Measurements from ENCODE around the gene CHIT1. TPM values are rescaled to one million over a fixed set of nuclear protein-coding genes. Genes with fewer than 3 reads are reported as not detected.

Gene CHIT1
- total RNA-seq, 1 donor from 2014 or later = not detected

DNA sequence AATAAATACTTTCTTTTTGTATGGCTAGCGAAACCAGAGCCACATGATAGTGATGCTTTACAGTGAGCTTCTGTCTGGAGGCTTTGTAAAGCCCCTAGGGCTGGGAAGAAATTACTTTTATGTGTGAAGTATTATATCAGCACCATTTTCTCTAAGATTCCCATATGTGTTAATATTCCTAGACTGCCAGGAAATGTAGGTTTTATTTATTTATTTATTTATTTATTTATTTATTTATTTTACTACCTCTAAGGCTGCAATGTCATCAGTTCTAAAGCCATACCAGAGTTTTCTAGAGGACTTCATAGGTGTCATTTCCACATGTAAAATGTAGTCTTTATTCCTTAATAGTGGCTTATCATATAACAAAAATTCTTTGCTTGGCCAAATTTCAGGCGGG is 38.5 kb downstream of the CHIT1 start:
- no peak for DNase-seq (ENCODE audit: low read depth)
- no peaks in the 10 kb centered on the region for H3K36me3 ChIP-seq (ENCODE audit: insufficient read depth, low read length)
- H2AFZ ChIP-seq (ENCODE audit: low read depth, low read length) = no peak overlapping the region
- no peaks in the 10 kb centered on the region for H3K79me2 ChIP-seq (ENCODE audit: insufficient read depth, low read length)
- Mint-ChIP-seq H3K27ac (ENCODE audit: unreplicated experiment) (no peak overlapping the region), H3K4me1 (ENCODE audit: low read depth, unreplicated experiment) (peaks cover 18% of the 10 kb centered on the region), H3K27me3 (ENCODE audit: low read depth, unreplicated experiment) (no peaks in the 10 kb centered on the region), H3K4me3 (ENCODE audit: unreplicated experiment) (no peak overlapping the region), H3K9me3 (ENCODE audit: unreplicated experiment) (no peaks in the 10 kb centered on the region), H3K36me3 (ENCODE audit: low read depth, unreplicated experiment) (no peaks in the 10 kb centered on the region)
- no peak overlapping the region for H3K9ac ChIP-seq (ENCODE audit: low read length)
- H3K4me2 ChIP-seq (ENCODE audit: low read length) = no peak overlapping the region
- no peaks in the 10 kb centered on the region for H3K27me3 ChIP-seq (ENCODE audit: insufficient read depth, low read length)
- H3K27ac ChIP-seq (ENCODE audit: low read depth, low read length) = no peak overlapping the region
- FAIRE-seq = no peak
- TF ChIP-seq, protein P1, sequence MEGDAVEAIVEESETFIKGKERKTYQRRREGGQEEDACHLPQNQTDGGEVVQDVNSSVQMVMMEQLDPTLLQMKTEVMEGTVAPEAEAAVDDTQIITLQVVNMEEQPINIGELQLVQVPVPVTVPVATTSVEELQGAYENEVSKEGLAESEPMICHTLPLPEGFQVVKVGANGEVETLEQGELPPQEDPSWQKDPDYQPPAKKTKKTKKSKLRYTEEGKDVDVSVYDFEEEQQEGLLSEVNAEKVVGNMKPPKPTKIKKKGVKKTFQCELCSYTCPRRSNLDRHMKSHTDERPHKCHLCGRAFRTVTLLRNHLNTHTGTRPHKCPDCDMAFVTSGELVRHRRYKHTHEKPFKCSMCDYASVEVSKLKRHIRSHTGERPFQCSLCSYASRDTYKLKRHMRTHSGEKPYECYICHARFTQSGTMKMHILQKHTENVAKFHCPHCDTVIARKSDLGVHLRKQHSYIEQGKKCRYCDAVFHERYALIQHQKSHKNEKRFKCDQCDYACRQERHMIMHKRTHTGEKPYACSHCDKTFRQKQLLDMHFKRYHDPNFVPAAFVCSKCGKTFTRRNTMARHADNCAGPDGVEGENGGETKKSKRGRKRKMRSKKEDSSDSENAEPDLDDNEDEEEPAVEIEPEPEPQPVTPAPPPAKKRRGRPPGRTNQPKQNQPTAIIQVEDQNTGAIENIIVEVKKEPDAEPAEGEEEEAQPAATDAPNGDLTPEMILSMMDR (IDR thresholded peaks at IDR 0.05; ENCODE audit: insufficient read depth, low read depth, low read length) = no peak
- TF ChIP-seq EZH2 (IDR thresholded peaks at IDR 0.05; ENCODE audit: insufficient read depth, low read length) = no peak
- H3K4me1 ChIP-seq (ENCODE audit: insufficient read depth, low read length) = no peaks in the 10 kb centered on the region
- no peaks in the 10 kb centered on the region for H3K9me3 ChIP-seq (ENCODE audit: insufficient read depth, low read depth, low read length)
- no peak overlapping the region for H3K4me3 ChIP-seq (ENCODE audit: insufficient read depth, low read depth, low read length)
- no peaks in the 10 kb centered on the region for H4K20me1 ChIP-seq (ENCODE audit: insufficient read depth, low read length)

DNA sequence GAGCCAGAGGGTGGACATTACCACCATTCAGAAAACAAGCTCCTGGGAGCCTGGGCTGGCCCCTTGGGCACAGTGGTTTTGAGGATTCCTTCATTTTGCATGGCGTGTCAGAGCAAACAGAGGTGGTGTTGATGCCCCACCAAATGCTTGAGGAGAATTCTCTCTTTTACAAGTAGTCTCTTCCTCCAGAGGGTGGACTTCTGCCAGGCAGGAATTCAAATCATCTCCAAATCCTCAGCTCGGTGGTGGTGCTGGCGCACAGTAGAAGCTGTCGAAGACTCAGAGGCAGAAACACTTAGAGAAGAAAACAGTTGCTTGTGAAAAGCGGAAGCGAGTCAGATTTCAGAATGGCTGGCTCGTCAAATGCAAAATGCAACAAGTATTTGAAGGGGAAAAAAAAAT is 39.5 kb downstream of the CHIT1 start:
- no peaks in the 10 kb centered on the region for H3K36me3 ChIP-seq (ENCODE audit: insufficient read depth, low read length)
- H3K4me3 Mint-ChIP-seq (ENCODE audit: unreplicated experiment) = no peak overlapping the region
- H3K27me3 ChIP-seq (ENCODE audit: insufficient read depth, low read length) = no peaks in the 10 kb centered on the region
- no peak overlapping the region for H2AFZ ChIP-seq (ENCODE audit: low read depth, low read length)
- peaks cover 11% of the 10 kb centered on the region for H3K4me1 Mint-ChIP-seq (ENCODE audit: low read depth, unreplicated experiment)
- H3K4me1 ChIP-seq (ENCODE audit: insufficient read depth, low read length) = no peaks in the 10 kb centered on the region
- H3K4me3 ChIP-seq (ENCODE audit: insufficient read depth, low read depth, low read length) = no peak overlapping the region
- DNase-seq (ENCODE audit: low read depth) (no peak), FAIRE-seq (no peak)
- no peak overlapping the region for H3K27ac ChIP-seq (ENCODE audit: low read depth, low read length)
- no peaks in the 10 kb centered on the region for H3K9me3 Mint-ChIP-seq (ENCODE audit: unreplicated experiment)
- no peak for TF ChIP-seq EZH2 (IDR thresholded peaks at IDR 0.05; ENCODE audit: insufficient read depth, low read length)
- TF ChIP-seq, protein P1 (IDR thresholded peaks at IDR 0.05; ENCODE audit: insufficient read depth, low read depth, low read length) = no peak
- peaks cover 5% of the 10 kb centered on the region for H3K27me3 Mint-ChIP-seq (ENCODE audit: low read depth, unreplicated experiment)
- no peaks in the 10 kb centered on the region for H3K36me3 Mint-ChIP-seq (ENCODE audit: low read depth, unreplicated experiment)
- no peak overlapping the region for H3K4me2 ChIP-seq (ENCODE audit: low read length)
- no peak overlapping the region for H3K27ac Mint-ChIP-seq (ENCODE audit: unreplicated experiment)
- H3K9me3 ChIP-seq (ENCODE audit: insufficient read depth, low read depth, low read length) = no peaks in the 10 kb centered on the region
- no peak overlapping the region for H3K9ac ChIP-seq (ENCODE audit: low read length)
- no peaks in the 10 kb centered on the region for H3K79me2 ChIP-seq (ENCODE audit: insufficient read depth, low read length)
- no peaks in the 10 kb centered on the region for H4K20me1 ChIP-seq (ENCODE audit: insufficient read depth, low read length)

DNA sequence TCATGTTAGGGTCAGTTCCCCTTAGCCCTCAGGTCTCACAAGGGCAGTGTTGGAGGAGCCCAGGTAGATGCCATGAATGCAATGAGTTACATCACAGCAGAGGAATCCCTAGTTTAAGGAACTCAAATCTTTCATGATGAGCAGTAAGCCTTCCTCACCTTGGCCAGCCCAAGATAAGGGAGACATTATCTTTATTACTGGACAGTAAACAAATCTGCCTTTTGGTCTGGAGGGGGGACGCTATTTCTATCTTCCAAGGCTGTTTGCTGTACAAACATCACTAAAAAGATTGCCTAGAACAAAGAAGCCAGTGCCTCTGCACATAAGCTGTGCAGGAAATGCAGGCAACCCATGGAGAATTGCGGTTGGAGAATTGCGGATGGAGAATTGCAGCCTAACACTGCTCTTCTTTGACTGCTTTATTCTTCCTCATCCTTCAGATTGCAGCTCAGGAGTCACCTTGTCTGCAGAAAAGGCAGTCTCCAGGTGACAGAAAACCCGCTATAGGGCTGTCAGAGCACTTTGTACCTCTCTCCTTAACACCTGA is 40.7 kb downstream of the CHIT1 start:
- FAIRE-seq = no peak
- H3K4me1 ChIP-seq (ENCODE audit: insufficient read depth, low read length) = no peaks in the 10 kb centered on the region
- Mint-ChIP-seq H3K4me1 (ENCODE audit: low read depth, unreplicated experiment) (peaks cover 11% of the 10 kb centered on the region), H3K36me3 (ENCODE audit: low read depth, unreplicated experiment) (no peaks in the 10 kb centered on the region), H3K4me3 (ENCODE audit: unreplicated experiment) (no peak overlapping the region), H3K27me3 (ENCODE audit: low read depth, unreplicated experiment) (peaks cover 5% of the 10 kb centered on the region), H3K27ac (ENCODE audit: unreplicated experiment) (no peak overlapping the region), H3K9me3 (ENCODE audit: unreplicated experiment) (no peaks in the 10 kb centered on the region)
- H3K79me2 ChIP-seq (ENCODE audit: insufficient read depth, low read length) = no peaks in the 10 kb centered on the region
- H3K9me3 ChIP-seq (ENCODE audit: insufficient read depth, low read depth, low read length) = no peaks in the 10 kb centered on the region
- no peak overlapping the region for H2AFZ ChIP-seq (ENCODE audit: low read depth, low read length)
- no peaks in the 10 kb centered on the region for H3K27me3 ChIP-seq (ENCODE audit: insufficient read depth, low read length)
- no peak for DNase-seq (ENCODE audit: low read depth)
- H3K4me2 ChIP-seq (ENCODE audit: low read length) = no peak overlapping the region
- H3K36me3 ChIP-seq (ENCODE audit: insufficient read depth, low read length) = no peaks in the 10 kb centered on the region
- H3K9ac ChIP-seq (ENCODE audit: low read length) = no peak overlapping the region
- H3K27ac ChIP-seq (ENCODE audit: low read depth, low read length) = no peak overlapping the region
- no peak for TF ChIP-seq EZH2 (IDR thresholded peaks at IDR 0.05; ENCODE audit: insufficient read depth, low read length)
- TF ChIP-seq, protein P1 (IDR thresholded peaks at IDR 0.05; ENCODE audit: insufficient read depth, low read depth, low read length) = no peak
- no peak overlapping the region for H3K4me3 ChIP-seq (ENCODE audit: insufficient read depth, low read depth, low read length)
- no peaks in the 10 kb centered on the region for H4K20me1 ChIP-seq (ENCODE audit: insufficient read depth, low read length)

All from astrocyte (in vitro differentiated cells and primary cell).